Measurements from ENCODE around the gene CSNK1A1L. TPM values are rescaled to one million over a fixed set of nuclear protein-coding genes. Genes with fewer than 3 reads are reported as not detected.

Gene CSNK1A1L
- total and polyA plus RNA-seq, 2 of the 8 experiments (the other 6 are each of a cell fraction or from before 2014, with no cell fraction given): not detected

- TF ChIP-seq SP1 (IDR thresholded peaks at IDR 0.05; ENCODE audit: low read depth, low read length) (no peak), RBBP5 (IDR thresholded peaks at IDR 0.05; ENCODE audit: borderline replicate concordance, low read depth, low read length) (no peak)
Observed at GRCh38 chr13:37101201-37101600, 4.3 kb downstream of the CSNK1A1L start (continued).

Measured in H1 (cell line).